ENCODE results near the gene SLC8B1. TPM values are rescaled to one million over a fixed set of nuclear protein-coding genes. Genes with fewer than 3 reads are reported as not detected.

Gene SLC8B1
- total RNA-seq, 1 experiment from 2014 or later: 15.7 TPM

GRCh38 chr12:113287146-113287898, 47.6 kb downstream of the SLC8B1 start:
- DNase-seq (ENCODE audit: unreplicated experiment): no peak
- ChIA-PET CTCF (no interaction called here), POLR2A (no interaction called here)
- Mint-ChIP-seq H3K27me3 (ENCODE audit: insufficient read depth, unreplicated experiment) (no peaks in the 10 kb centered on the region), H3K9me3 (ENCODE audit: unreplicated experiment) (no peaks in the 10 kb centered on the region), H3K36me3 (ENCODE audit: insufficient read depth, unreplicated experiment) (peaks cover 89% of the 10 kb centered on the region), H3K27ac (ENCODE audit: low read depth, unreplicated experiment) (no peak overlapping the region), H3K4me1 (ENCODE audit: insufficient read depth, unreplicated experiment) (no peaks in the 10 kb centered on the region), H3K4me3 (ENCODE audit: unreplicated experiment) (no peak overlapping the region)
- intact Hi-C loops (cut with micrococcal nuclease): no loop called here
- TF ChIP-seq, protein P1, sequence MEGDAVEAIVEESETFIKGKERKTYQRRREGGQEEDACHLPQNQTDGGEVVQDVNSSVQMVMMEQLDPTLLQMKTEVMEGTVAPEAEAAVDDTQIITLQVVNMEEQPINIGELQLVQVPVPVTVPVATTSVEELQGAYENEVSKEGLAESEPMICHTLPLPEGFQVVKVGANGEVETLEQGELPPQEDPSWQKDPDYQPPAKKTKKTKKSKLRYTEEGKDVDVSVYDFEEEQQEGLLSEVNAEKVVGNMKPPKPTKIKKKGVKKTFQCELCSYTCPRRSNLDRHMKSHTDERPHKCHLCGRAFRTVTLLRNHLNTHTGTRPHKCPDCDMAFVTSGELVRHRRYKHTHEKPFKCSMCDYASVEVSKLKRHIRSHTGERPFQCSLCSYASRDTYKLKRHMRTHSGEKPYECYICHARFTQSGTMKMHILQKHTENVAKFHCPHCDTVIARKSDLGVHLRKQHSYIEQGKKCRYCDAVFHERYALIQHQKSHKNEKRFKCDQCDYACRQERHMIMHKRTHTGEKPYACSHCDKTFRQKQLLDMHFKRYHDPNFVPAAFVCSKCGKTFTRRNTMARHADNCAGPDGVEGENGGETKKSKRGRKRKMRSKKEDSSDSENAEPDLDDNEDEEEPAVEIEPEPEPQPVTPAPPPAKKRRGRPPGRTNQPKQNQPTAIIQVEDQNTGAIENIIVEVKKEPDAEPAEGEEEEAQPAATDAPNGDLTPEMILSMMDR (IDR thresholded peaks at IDR 0.05; ENCODE audit: unreplicated experiment): no peak
- BruUV-seq (replicated peaks): no TSS peak

DNA sequence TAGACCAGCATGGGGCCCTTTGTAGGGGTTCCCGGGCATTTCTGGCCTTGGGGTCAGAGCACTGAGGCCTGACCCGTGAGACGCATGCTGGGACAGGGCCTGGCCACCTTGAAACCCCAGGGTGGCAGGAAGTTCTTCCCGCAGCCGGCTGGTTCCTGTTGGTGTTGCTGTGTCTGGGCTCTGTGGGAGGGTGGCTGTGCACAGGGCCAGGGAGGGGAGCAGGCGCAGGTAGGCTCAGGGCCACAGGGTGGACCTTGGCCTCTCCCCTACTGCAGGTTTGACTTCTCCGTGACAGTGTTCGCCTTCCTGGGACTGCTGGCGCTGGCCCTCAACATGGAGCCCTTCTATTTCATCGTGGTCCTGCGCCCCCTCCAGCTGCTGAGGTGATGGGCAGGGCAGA, 48.2 kb downstream of the SLC8B1 start:
- CTCF ChIA-PET: no interaction called here

GRCh38 chr12:113285679-113286610, 49.0 kb downstream of the SLC8B1 start:
- H3K4me1 Mint-ChIP-seq (ENCODE audit: insufficient read depth, unreplicated experiment): no peaks in the 10 kb centered on the region
- TF ChIP-seq, protein P1 (IDR thresholded peaks at IDR 0.05; ENCODE audit: unreplicated experiment): no peak
- POLR2A ChIA-PET: no interaction called here
- H3K36me3 Mint-ChIP-seq (ENCODE audit: insufficient read depth, unreplicated experiment): peaks cover 90% of the 10 kb centered on the region
- H3K9me3 Mint-ChIP-seq (ENCODE audit: unreplicated experiment): no peaks in the 10 kb centered on the region
- H3K27ac Mint-ChIP-seq (ENCODE audit: low read depth, unreplicated experiment): no peak overlapping the region
- no peak overlapping the region for H3K4me3 Mint-ChIP-seq (ENCODE audit: unreplicated experiment)
- no peak for DNase-seq (ENCODE audit: unreplicated experiment)
- no peaks in the 10 kb centered on the region for H3K27me3 Mint-ChIP-seq (ENCODE audit: insufficient read depth, unreplicated experiment)
- BruUV-seq (replicated peaks): no TSS peak
- intact Hi-C loops (cut with micrococcal nuclease): no loop called here
- CTCF ChIA-PET: no interaction called here

More for the DNA sequence above, 48.2 kb downstream of the SLC8B1 start:
- no peaks in the 10 kb centered on the region for H3K27me3 Mint-ChIP-seq (ENCODE audit: insufficient read depth, unreplicated experiment)
- intact Hi-C loops (cut with micrococcal nuclease): no loop called here
- DNase-seq (ENCODE audit: unreplicated experiment): no peak
- TF ChIP-seq, protein P1 (IDR thresholded peaks at IDR 0.05; ENCODE audit: unreplicated experiment): no peak
- no peak overlapping the region for H3K27ac Mint-ChIP-seq (ENCODE audit: low read depth, unreplicated experiment)
- H3K9me3 Mint-ChIP-seq (ENCODE audit: unreplicated experiment): no peaks in the 10 kb centered on the region
- BruUV-seq (replicated peaks): no TSS peak
- H3K36me3 Mint-ChIP-seq (ENCODE audit: insufficient read depth, unreplicated experiment): peaks cover 89% of the 10 kb centered on the region
- no peak overlapping the region for H3K4me3 Mint-ChIP-seq (ENCODE audit: unreplicated experiment)
- H3K4me1 Mint-ChIP-seq (ENCODE audit: insufficient read depth, unreplicated experiment): no peaks in the 10 kb centered on the region
- POLR2A ChIA-PET: no interaction called here

DNA sequence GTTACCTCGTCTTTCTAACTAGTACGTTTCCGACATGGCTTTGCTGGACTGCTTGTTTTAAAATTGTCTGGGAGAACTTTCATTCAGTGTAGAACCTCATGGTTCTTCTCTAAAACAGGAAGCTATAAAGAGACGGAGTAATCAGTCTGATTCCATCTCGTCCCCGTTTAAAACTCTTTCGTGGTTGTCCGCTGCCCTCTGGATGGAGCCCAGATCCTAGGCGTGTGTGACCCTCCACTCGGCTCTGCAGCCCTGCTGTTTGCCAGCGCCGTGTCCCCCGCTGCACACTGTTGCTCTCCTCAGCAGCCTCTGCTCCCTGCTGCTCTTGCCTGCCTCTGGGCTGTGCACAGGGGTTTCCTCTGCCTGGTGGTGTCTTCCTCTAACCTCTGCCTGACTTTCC, 50.2 kb downstream of the SLC8B1 start:
- no TSS peak for BruUV-seq (replicated peaks)
- Mint-ChIP-seq H3K36me3 (ENCODE audit: insufficient read depth, unreplicated experiment) (peaks cover 93% of the 10 kb centered on the region), H3K4me1 (ENCODE audit: insufficient read depth, unreplicated experiment) (no peaks in the 10 kb centered on the region), H3K27me3 (ENCODE audit: insufficient read depth, unreplicated experiment) (no peaks in the 10 kb centered on the region), H3K4me3 (ENCODE audit: unreplicated experiment) (no peak overlapping the region), H3K27ac (ENCODE audit: low read depth, unreplicated experiment) (no peak overlapping the region), H3K9me3 (ENCODE audit: unreplicated experiment) (no peaks in the 10 kb centered on the region)
- TF ChIP-seq, protein P1 (IDR thresholded peaks at IDR 0.05; ENCODE audit: unreplicated experiment): no peak
- no peak for DNase-seq (ENCODE audit: unreplicated experiment)
- POLR2A ChIA-PET: no interaction called here
- intact Hi-C loops (cut with micrococcal nuclease): no loop called here
- CTCF ChIA-PET: interaction anchor here (1.3 kb wide), 1 partner anchor 141 kb away, joined by 7 read pairs; no protein-coding TSS in a partner anchor
